Measurements from ENCODE around the gene OSCP1.
"Not testable (repeated sequence)": the region's sequence is repeated elsewhere in the genome, so short reads cannot be mapped to it uniquely, and the experiment has no call there.

The OSCP1 gene

GRCh38 chr1:36450270-36450918 is at the start of gene OSCP1:
TSS of gene OSCP1 (minus strand) at chr1:36450451. CDS start at chr1:36450369, 82 bp downstream.
- peak; percentile 62 for DNase-seq

GRCh38 chr1:36497207-36497606 is 47.0 kb upstream of the OSCP1 start:
- no peak for DNase-seq

- DNase-seq = no peak
Measured at GRCh38 chr1:36494971-36495370, 44.7 kb upstream of the OSCP1 start.

- DNase-seq = no peak
Measured at GRCh38 chr1:36493524-36493923, 43.3 kb upstream of the OSCP1 start.

- DNase-seq = peak; percentile 68
Measured at GRCh38 chr1:36492491-36492890, 42.2 kb upstream of the OSCP1 start.

- DNase-seq = not testable (repeated sequence)
Measured at GRCh38 chr1:36489258-36490051, 39.2 kb upstream of the OSCP1 start.

GRCh38 chr1:36487906-36488305 is 37.7 kb upstream of the OSCP1 start:
- DNase-seq = no peak

GRCh38 chr1:36487336-36487725 is 37.1 kb upstream of the OSCP1 start:
- DNase-seq = not testable (repeated sequence)

GRCh38 chr1:36486439-36487335 is 36.4 kb upstream of the OSCP1 start:
- DNase-seq = peak; percentile 53

GRCh38 chr1:36486093-36486438 is 35.8 kb upstream of the OSCP1 start:
- no peak for DNase-seq

- no peak for DNase-seq
Measured at GRCh38 chr1:36484099-36484498, 33.8 kb upstream of the OSCP1 start.

- DNase-seq = peak; percentile 70
Measured at GRCh38 chr1:36482724-36483388, 32.6 kb upstream of the OSCP1 start, which contains the start of gene CSF3R. TSS of gene CSF3R (minus strand) at chr1:36482913. CDS start at chr1:36479496, 3,417 bp downstream.

- DNase-seq = no peak
Measured at GRCh38 chr1:36481771-36482723, 31.8 kb upstream of the OSCP1 start.

GRCh38 chr1:36481091-36481490 is 30.8 kb upstream of the OSCP1 start:
- no peak for DNase-seq

GRCh38 chr1:36480161-36480560 is 29.9 kb upstream of the OSCP1 start:
- no peak for DNase-seq

GRCh38 chr1:36479505-36480051 is 29.3 kb upstream of the OSCP1 start:
- DNase-seq = no peak

GRCh38 chr1:36477615-36478014 is 27.4 kb upstream of the OSCP1 start:
- not testable (repeated sequence) for DNase-seq

- DNase-seq = no peak
Measured at GRCh38 chr1:36476945-36477344, 26.7 kb upstream of the OSCP1 start.

GRCh38 chr1:36475910-36476604 is 25.8 kb upstream of the OSCP1 start:
- DNase-seq = no peak

GRCh38 chr1:36475341-36475740 is 25.1 kb upstream of the OSCP1 start:
- no peak for DNase-seq

- DNase-seq = no peak
Measured at GRCh38 chr1:36472656-36473055, 22.4 kb upstream of the OSCP1 start.

Measured in GDM1 (cell line).